Inflammatory macrophage treated with lipopolysaccharide for 1 hour (primary cell): ENCODE measurements around the gene RPH3AL.
"Not testable (repeated sequence)": the region's sequence is repeated elsewhere in the genome, so short reads cannot be mapped to it uniquely, and the experiment has no call there.

ENCODE experiments used
- DNase-seq, 2 donors: peaks; one replicate each; pipeline ENCODE4 v3.0.0-alpha.2; 2020 to 2022

Gene RPH3AL

DNA sequence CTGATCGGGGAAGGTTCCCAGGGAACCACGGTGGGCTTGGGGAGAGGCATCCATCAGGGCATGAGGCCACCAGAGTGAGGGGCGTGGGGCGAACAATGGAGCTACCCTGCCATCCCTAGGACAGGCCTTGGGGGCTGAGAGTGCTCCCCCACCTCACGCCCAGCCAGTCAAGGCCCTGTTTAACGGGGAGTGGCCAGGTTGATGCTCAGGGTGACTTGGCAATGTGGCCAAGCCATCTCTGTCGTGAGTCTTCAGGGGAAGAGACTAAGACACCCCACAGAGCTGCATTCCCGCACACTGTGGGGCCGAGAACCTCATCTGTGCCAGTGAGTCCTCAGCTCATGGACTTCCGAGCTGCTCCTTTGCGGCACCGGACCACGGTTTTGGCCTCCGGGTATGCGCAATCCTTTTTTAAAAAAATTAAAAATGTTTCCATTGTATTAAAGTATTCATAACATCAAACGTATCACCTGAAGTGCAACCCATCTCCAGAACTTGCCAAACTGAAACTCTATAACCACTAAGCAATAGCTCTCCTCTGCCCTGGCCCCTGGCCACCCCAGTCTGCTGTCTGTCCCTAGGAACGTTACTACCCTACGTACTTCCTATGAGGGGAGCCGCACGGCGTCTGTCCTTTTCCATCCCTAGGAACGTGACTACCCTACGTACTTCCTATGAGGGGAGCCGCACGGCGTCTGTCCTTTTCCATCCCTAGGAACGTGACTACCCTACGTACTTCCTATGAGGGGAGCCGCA is 99.3 kb downstream of the RPH3AL start:
- no peak for DNase-seq

DNA sequence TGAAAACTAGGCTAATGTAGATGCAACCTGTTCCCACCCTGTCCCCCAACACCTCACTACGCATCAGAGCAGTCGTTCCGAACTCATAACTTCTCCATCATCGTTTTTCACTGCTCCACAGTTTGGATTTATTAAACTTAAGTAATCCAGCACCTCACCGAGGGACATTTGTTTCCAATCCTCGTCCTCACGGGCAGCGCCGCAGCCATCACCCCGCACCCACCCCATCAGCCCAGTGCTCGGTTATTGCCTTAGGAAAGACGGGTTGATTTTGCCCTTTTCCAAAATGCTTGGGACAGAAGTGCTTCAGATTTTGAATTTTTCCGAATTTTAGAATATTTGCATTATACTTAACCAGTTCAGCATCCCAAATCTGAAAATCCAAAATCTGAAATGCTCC is 100.2 kb downstream of the RPH3AL start:
- no peak for DNase-seq

DNA sequence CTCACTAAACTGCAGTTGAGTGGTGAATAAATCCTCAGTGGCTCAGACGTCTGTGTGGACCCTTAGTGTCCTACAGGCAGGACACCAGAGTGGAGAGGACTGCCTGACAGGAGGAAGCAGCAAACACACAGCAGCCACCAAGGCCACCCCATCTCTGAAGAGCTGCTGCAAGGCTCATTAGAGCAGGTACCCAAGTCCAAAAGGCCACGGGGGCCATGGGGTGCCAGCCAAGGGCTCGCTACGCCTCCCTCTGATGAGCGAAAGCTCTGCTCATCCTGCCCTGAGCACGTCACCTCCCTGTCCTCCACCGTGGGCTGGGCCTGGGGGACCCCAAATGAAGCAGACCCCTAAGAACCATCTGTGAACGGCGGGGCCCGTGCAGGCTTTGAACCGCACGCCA is 101.1 kb downstream of the RPH3AL start:
- DNase-seq = no peak

DNA sequence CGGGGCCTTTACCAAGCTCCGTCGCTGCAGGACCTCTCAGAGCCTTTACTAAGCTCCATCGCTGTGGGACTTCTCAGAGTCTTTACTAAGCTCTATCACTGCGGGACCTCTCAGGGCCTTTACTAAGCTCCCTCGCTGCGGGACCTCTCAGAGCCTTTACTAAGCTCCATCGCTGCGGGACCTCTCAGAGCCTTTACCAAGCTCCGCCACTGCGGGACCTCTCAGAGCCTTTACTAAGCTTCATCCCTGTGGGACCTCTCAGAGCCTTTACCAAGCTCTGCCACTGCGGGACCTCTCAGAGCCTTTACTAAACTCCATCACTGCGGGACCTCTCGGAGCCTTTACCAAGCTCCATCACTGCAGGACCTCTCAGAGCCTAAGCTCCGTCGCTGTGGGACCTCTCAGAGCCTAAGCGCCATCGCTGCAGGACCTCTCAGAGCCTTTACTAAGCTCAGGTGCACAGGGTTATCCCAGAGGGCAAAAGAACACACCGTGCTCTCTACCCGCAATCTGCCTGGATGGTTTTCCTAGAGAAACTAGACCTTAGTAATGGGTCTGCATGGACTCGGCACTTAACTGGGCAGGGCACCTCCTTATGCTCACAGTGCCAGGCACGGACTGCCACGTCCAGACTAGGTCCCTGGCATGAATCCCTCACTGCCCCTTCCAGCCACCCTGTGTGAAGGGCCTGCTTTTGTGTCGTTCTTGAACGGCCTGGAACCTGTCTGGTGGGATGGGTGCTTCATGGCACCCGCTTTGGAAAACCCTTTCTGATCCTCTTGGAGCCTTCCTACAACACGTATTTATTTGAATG is 101.9 kb downstream of the RPH3AL start:
- no peak for DNase-seq

DNA sequence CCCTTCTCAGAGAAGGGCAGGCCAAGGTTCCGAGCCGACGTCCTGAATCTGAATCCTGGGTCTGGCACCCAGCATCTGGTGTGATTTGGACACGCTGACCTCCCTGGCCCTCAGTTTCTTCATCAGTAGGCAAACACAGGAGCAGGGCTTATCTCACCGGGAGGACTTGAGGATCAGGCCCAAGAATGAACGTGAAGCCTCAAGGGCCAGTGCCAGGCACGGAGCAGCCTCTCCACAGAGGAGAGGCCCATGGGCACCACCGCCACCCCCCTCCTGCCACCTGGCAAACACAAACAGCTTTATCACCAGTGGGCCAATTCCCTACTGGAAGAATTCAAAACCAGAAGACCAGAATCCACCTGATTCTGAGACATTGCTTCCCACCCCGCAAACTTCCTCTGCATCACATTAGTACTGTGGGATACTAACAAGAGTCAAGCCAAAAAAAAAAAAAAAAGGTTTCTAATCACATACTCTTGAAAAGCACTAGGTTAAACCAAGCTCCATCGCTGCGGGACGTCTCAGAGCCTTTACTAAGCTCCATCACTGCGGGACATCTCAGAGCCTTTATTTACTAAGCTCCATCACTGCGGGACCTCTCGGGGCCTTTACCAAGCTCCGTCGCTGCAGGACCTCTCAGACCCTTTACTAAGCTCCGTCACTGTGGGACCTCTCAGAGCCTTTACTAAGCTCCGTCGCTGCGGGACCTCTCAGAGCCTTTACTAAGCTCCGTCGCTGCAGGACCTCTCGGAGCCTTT is 103.2 kb downstream of the RPH3AL start:
- DNase-seq = no peak

DNA sequence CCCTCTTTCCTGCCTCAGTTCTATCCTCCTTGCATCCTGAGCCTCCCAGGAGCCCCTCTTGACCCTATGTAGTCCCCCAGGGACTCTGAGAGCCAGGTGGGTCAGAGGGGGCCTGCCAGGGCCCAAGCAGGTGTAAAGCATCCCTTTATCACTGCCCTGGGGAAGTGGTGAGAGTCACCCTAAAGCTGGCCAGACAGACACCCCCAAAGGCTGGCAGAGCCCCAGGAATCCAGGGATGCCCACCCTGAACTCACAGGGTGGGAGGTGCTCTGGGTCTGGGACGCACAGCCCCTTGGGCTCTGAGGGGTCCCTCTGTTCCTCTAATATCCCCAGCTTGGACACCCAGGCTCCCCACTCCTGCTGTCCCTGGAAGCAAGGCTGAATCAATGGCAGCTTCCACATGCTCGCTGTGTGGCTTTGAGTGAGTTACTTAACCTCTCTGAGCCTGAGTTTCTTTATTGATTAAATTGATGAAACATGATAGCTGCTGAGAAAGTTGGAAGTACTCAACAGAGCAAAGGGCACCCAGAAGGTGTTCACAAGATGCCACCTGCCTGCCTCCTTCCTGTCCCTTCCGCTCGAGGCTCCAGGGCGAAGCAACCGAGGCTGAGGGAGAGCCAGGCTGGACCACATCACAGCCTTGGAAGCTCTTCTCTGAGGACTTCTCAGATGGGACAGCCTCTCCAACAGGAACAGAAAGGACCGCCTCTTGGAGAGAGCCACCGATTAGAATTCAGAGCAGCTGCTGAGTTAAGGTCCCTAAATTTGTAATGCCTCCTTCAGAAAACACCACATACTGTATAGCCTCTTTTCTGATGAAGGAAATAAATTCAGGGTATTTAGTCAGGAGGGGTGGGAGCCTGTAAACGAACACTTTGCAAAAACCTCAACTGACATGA is 104.0 kb downstream of the RPH3AL start:
- DNase-seq = no peak

DNA sequence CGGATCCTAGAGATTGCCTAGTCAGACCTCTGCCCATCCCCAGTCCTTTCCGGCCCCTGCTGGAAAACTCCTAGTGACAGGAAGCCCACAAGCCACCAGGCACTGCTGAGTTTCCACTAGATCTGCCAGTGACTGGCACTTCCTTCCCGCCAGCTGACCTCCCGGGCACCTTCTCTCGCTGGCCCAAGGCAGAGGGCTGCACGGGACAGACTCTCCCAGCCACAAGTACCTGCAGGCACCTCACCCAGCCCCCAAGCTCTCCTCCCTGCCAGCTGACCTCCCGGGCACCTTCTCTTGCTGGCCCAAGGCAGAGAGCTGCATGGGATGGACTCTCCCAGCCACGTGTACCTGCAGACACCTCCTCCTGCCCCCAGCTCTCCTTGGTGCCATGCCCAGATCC is 104.8 kb downstream of the RPH3AL start:
- DNase-seq = no peak

DNA sequence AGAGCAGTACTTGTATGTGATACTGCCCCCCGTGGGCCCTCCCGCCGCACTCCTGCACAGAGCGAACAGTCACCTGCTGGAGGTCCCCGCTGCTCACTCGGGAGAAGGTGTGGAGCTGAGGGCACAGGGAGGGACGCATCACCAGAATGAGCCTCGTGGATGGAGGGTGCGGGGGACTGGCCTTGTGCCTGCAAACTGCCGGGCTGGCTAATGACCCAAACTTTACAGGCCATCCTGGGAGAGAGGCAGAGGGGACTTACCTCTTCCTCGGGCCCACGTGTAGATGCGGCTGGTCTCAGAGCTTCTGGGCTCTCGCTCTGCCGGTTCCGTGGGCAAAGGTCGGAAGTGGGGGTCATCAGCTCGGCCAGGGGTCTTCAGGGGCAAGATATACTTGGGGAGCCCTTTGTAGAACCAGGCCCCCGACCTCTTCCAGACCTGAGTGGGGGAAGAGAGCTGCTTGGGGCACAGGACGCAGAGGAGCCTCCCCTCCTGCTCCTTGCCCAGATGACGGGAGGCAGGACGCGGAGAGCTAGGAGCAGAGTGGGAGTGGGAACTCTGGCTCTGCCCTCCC is 105.7 kb downstream of the RPH3AL start:
- no peak for DNase-seq

DNA sequence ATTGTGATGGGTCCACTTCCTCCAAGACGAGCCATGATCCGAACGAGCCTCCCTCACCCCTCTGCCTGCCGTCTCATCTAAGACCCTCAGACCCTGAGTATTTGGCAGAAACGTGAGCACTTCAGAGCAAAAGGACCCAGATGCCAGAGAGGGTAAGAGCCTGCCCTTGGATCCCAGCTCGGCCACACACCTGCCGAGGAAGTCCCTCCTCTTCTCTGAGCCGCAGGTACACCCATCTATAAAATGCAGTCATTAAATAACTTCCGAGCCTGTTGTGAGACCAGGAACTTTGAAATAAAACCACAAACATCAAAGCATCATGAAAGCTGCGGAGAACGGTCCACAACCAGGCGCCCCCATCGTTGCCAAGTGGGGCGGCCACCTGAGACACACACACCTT is 106.4 kb downstream of the RPH3AL start:
- no peak for DNase-seq

DNA sequence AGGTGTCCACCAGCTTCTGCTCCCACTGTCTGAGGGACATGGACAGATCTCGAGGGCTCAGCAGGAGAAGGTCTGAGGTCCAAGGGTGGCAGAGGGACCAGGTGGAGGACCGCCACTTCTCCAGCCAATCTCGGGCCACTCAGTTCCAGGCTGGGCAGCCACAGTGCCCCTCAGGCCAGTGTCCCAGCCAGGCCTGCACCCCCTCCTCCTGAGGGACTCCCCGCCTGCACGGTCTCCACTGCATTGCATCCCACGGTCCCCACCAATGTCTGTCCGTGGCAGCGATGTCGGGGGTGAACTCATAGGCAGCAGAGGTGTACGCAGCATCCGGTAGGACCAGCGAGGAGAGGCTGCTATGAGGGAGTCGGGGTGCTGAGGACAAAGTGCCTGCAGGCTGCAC is 107.0 kb downstream of the RPH3AL start:
- DNase-seq = no peak

DNA sequence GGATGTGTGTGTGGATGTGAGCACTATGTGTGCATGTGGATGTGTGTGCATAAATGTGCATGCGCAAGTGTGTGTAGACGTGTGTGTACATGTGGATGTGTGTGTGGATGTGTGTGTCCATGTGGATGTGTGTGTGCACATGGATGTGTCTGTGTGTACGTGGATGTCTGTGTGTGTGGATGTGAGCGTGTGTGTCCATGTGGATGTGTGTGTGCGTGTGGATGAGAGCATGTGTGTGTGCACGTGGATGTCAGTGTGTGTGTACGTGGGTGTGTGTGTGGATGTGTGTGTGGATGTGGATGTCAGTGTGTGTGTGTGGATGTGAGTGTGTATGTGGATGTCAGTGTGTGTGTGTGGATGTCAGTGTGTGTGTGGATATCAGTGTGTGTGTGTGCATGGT is 107.6 kb downstream of the RPH3AL start:
- DNase-seq = no peak

DNA sequence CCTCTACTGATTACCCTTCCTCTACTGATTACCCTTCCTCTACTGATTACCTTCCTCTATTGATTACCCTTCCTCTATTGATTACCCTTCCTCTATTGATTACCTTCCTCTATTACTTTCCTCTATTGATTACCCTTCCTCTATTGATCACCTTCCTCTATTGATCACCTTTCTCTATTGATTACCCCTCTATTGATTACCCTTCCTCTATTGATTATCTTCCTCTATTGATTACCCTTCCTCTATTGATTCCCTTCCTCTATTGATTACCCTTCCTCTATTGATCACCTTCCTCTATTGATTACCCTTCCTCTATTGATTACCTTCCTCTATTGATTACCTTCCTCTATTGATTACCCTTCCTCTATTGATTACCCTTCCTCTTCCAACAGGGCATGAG is 108.7 kb downstream of the RPH3AL start:
- DNase-seq = not testable (repeated sequence)

DNA sequence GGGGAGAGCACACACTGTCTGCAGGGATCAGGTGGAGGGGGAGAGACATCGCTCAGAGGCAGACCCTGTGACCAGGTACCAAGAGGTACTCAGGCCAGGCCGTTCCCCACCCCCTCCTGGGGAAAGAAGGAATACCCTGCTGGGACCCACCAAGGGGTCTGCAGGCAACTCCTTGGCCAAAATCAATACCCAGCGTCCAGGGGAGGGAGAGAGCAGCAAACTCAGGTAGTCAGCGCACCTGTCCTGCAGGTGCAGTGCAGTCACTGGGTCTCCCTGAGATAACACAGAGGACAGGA is 113.7 kb downstream of the RPH3AL start:
- no peak for DNase-seq

DNA sequence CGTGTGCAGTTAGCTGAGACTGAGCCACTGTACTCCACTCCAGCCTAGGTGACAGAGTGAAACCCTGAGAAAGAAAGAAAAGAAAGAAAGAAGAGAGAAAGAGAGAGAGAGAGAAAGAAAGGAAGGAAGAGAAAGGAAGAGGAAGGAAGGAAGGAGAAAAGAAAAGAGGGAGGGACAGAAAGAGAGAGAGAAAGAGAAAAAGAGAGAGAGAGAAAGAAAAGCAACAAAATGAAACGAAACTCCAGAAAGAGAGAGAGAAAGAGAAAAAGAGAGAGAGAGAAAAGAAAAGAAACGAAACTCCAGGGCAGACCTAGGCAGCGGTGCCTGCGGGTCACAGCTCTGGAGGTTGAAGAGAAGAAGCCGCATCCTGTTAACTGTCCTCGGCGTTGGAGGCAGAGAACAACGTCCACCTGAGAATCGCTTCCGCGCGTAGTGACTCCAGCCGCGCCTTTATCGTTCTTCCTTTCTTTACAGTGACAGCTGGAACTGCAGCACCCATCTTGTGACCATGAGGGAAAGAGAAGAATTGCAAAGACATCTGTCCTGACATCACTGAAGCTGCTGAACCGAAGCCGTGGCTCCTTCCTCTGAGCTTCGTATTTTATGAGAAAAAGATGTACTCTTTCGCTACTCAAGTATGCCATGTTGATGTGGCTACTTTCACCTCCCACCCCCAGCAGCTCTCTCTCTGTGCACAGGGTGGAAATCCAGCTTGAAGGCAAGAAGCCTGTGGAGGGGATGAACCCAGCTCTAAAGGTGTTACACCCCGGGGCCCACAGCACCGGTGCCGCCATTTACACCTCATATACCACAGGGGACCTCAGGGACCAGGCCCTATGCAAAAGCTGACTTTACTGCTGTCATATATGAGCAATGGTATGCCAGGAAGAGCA is 114.3 kb downstream of the RPH3AL start:
- no peak for DNase-seq

DNA sequence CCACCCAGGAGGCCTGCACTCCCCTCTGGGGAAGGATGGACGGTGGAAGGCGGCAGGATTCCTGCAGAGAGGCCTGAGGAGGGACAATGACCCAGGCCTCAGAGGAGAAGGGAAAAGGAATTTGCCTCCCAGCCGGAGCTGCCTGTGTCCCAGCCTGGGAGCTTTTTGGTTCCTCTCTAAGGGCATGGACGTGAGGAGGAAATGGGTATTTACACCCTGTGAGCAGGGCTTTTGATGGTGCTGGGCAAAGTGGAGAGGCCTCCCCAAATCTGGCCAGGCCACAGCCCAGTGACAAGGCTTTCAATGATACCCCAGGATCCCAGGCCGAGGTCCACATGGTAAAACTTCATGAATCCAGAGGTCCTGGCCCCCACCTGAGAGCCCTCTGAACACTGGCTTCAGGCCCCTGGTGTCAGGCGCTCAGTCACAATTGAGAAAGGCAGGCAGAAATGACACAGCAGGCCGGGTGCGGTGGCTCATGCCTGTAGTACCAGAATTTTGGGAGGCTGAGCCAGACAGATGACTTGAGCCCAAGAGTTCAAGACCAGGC is 115.1 kb downstream of the RPH3AL start:
- no peak for DNase-seq

DNA sequence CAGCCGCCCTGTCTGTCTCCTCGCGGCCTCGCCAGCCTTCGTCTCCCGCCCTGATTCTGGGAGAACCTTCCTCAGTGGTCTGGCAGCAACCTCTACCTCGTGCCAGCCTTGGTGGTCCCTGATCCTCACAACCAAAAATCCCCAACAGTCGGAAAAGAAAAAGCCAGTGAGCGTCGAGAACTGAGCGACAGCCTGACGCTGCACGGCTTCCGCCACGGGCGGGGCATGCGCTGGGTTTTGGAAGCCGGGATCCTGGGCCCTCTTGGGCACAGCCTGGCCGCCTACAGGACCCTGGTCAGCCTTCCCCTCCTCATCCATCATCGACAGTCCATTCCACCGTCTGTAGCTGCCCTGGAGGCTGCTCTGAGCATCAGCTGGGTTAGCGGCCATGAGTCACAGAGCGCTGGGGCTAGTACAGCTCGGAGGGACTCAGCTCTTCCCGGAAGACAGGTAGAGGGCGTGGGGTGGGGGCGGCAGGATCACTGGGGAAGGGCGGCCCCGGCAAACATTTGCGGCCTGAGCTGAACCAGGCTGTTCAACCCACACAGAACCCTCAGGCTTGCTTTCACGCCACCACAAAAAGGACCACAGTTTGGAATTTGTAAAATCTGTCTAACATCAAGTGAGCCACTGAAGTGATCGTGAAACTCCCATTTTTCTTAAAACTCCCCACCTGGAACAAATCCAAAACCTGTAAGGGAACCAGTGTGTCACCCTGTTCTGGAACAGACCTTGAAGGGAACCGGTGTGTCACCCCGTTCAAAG is 115.8 kb downstream of the RPH3AL start:
- no peak for DNase-seq

DNA sequence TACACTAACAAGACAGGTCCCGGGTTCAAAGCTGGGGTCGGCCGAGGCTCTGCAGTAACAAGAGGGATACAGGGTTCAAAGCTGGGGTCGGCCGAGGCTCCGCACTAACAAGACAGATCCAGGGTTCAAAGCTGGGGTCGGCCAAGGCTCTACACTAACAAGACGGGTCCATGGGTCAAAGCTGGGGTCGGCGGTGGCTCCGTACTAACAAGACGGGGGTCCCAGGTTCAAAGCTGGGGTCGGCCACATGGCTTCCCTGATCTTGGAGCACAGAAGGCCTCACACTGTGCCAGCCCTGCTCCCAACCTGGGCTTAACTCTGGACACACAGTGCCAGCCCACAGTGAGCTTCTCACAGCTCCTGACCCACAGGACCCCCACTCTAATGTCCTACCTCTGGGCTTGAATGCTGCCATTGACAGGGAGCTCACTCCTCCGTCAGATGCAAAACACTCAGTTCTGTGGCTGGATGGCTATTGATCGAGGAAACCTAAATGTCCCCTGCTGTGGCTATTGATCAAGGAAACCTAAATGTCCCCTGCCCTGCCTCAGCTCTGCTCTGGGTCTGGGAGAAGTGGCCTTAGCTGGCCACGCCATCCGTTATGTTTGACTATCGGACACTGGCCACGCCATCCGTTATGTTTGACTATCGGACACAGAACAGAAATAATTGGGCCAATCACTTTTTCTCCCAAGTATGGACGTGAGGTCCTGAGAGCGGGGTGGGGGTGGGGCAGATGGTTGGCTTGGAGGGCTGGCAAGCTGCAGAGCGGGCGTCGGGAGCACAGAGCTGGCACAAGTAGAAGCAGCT is 116.6 kb downstream of the RPH3AL start:
- DNase-seq = no peak

DNA sequence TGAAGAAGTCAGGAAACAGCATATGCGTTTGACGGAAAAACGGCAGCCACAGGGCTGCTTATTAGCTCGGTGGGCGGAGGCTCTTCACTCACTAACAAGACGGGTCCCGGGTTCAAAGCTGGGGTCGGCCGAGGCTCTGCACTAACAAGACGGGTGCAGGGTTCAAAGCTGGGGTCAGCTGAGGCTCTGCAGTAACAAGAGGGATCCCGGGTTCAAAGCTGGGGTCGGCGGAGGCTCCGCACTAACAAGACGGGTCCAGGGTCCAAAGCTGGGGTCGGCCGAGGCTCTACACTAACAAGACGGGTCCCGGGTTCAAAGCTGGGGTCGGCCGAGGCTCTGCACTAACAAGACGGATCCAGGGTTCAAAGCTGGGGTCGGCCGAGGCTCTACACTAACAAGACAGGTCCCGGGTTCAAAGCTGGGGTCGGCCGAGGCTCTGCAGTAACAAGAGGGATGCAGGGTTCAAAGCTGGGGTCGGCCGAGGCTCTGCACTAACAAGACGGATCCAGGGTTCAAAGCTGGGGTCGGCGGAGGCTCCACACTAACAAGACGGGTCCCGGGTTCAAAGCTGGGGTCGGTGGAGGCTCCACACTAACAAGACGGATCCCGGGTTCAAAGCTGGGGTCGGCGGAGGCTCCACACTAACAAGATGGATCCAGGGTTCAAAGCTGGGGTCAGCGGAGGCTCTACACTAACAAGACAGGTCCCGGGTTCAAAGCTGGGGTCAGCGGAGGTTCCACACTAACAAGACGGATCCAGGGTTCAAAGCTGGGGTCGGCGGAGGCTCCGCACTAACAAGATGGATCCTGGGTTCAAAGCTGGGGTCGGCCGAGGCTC is 117.4 kb downstream of the RPH3AL start:
- DNase-seq = not testable (repeated sequence)
